Transverse colon (tissue), 4 donors: Measurements from ENCODE around the gene RICTOR. TPM values are rescaled to one million over a fixed set of nuclear protein-coding genes. Genes with fewer than 3 reads are reported as not detected.

Experiments
- DNase-seq: peaks from one replicate; pipeline ENCODE4 v3.0.0-alpha.2; 2019
- H3K27ac ChIP-seq, 4 donors: fragments of 200-600 bp; sonication (generic); 2 replicates each; pipeline ENCODE4 v1.5.1; 2016 to 2018; ENCODE audit warnings: inconsistent platforms in 4 of 4
- H3K27me3 ChIP-seq: fragments of 200-600 bp; sonication (generic); 2 replicates; pipeline ENCODE4 v1.5.1; 2017; ENCODE audit warnings: inconsistent platforms
- H3K36me3 ChIP-seq, 4 donors: fragments of 200-600 bp; sonication (generic); 2 replicates each; pipeline ENCODE4 v1.5.1; 2017 to 2019; ENCODE audit warnings: inconsistent platforms in 4 of 4
- H3K4me1 ChIP-seq, 4 donors: fragments of 200-600 bp; sonication (generic); 2 replicates each; pipeline ENCODE4 v1.5.1; 2017 to 2020; ENCODE audit warnings: inconsistent platforms in 4 of 4
- H3K4me3 ChIP-seq, 4 donors: fragments of 200-600 bp; sonication (generic); 1 replicate in 1 of 4; 2 replicates in 3 of 4; pipeline versions ENCODE4 v1.5.1 to v1.6.1; 2017 to 2019; ENCODE audit warnings: inconsistent platforms in 4 of 4
- H3K9me3 ChIP-seq, 2 donors: fragments of 200-600 bp; sonication (generic); 2 replicates each; pipeline ENCODE4 v1.5.1; 2017 to 2019; ENCODE audit warnings: inconsistent platforms in 2 of 2
- CTCF ChIP-seq, 5 experiments: fragments of 200-600 bp in 3 of 5; fragments of 450-650 bp in 2 of 5; sonication (generic) in 3 of 5; IDR thresholded peaks; 1 replicate in 2 of 5; 2 replicates in 3 of 5; pipeline ENCODE4 v1.5.1; 2016 to 2017; ENCODE audit warnings: antibody characterized with exemption in 5 of 5, inconsistent platforms in 3 of 5, mild to moderate bottlenecking in 2 of 5, moderate library complexity in 1 of 5
- EP300 ChIP-seq: sonication (generic); formaldehyde crosslinking; IDR thresholded peaks from one replicate; pipeline ENCODE4 v1.6.1; 2017; ENCODE audit warnings: antibody characterized with exemption, low read depth
- POLR2A ChIP-seq: fragments of 450-650 bp; IDR thresholded peaks from one replicate; pipeline ENCODE4 v1.6.1; 2016; ENCODE audit warnings: antibody characterized with exemption, mild to moderate bottlenecking, moderate library complexity
- POLR2AphosphoS5 ChIP-seq, 3 donors: sonication (generic); formaldehyde crosslinking; IDR thresholded peaks; one replicate each; pipeline ENCODE4 v1.6.1; 2016; ENCODE audit warnings: antibody characterized with exemption in 3 of 3
- WGBS, 2 donors: methylation state at CpG; one replicate each; pipeline ENCODE4 v1.1.5; 2018; ENCODE audit warnings: low coverage in 1 of 2; 5-methylcytosine and 5-hydroxymethylcytosine counted together
- in situ Hi-C, 4 donors: fragments of 200-750 bp; cut with MboI; loops; one replicate each; pipeline versions ENCODE4 v1.15.0 to v1.15.1; 2017; ENCODE audit warnings: low sequenced_read_pairs in 3 of 4, low pct_ligation_motif_present in 1 of 4, low pct_unique_long_range_greater_than_20kb in 1 of 4
- intact Hi-C: fragments of 100-400 bp; cut with DNase I; formaldehyde crosslinking; loops from one replicate; pipeline ENCODE4 v1.15.1; 2023; ENCODE audit warnings: low total_unique reads
- total RNA-seq, 4 donors: library from RNA; depleted of rRNA; stranded (reverse); fragments of >200 nt; gene quantifications; one replicate each; pipeline ENCODE4 v1.1.0, GENCODE V29; 2016

RICTOR gene
- total RNA-seq, 4 donors from 2014 or later: 20.7 to 44.8 (median 25.8) TPM

GRCh38 chr5:38923661-38924451 lies 150.3 kb downstream of the RICTOR start:
- intact Hi-C loops: loop anchor here (10.0 kb wide), 1 partner anchor 89 kb away; no protein-coding TSS in a partner anchor
- H3K27me3 ChIP-seq: no peaks in the 10 kb centered on the region
- no peaks in the 10 kb centered on the region for H3K36me3 ChIP-seq
- peak overlapping the region; percentile 1 to 80 (median 46) for H3K27ac ChIP-seq
- TF ChIP-seq POLR2AphosphoS5 (IDR thresholded peaks at IDR 0.05): peak in 2 of 3 donors; percentile 37 to 63
- no peak for TF ChIP-seq POLR2A
- H3K4me3 ChIP-seq: no peak overlapping the region
- no peaks in the 10 kb centered on the region for H3K9me3 ChIP-seq
- DNase-seq: no peak
- 32 to 51% methylated on average over 3 of the region's 3 CpGs for WGBS, 2 donors
- H3K4me1 ChIP-seq: peaks cover 0 to 20% (median 1%) of the 10 kb centered on the region in 4 donors
- in situ Hi-C loops: no loop called here

GRCh38 chr5:38922199-38922598 lies 152.0 kb downstream of the RICTOR start:
- no peaks in the 10 kb centered on the region for H3K36me3 ChIP-seq
- H3K27ac ChIP-seq: no peak overlapping the region
- TF ChIP-seq POLR2AphosphoS5 (IDR thresholded peaks at IDR 0.05) (no peak), CTCF (IDR thresholded peaks at IDR 0.05) (peak; percentile 45 to 63 (median 60))
- in situ Hi-C loops: no loop called here
- intact Hi-C loops: loop anchor here (10.0 kb wide), 1 partner anchor 87 kb away; no protein-coding TSS in a partner anchor
- H3K27me3 ChIP-seq: no peaks in the 10 kb centered on the region
- no peak overlapping the region for H3K4me3 ChIP-seq
- peaks cover 0 to 20% (median 1%) of the 10 kb centered on the region in 4 donors for H3K4me1 ChIP-seq
- DNase-seq: peak; percentile 29
- H3K9me3 ChIP-seq: no peaks in the 10 kb centered on the region
- WGBS, 2 donors: 0 to 8% methylated on average over 1 of the region's 1 CpG

GRCh38 chr5:38921174-38921573 lies 153.0 kb downstream of the RICTOR start:
- Histone ChIP-seq H3K27ac (no peak overlapping the region), H3K36me3 (no peaks in the 10 kb centered on the region), H3K27me3 (no peaks in the 10 kb centered on the region), H3K4me1 (peaks cover 0 to 20% (median 1%) of the 10 kb centered on the region in 4 donors), H3K4me3 (no peak overlapping the region), H3K9me3 (no peaks in the 10 kb centered on the region)
- no peak for DNase-seq
- 68 to 71% methylated on average over 1 of the region's 1 CpG for WGBS, 2 donors
- TF ChIP-seq POLR2AphosphoS5 (IDR thresholded peaks at IDR 0.05) (no peak), CTCF (IDR thresholded peaks at IDR 0.05) (no peak), POLR2A (no peak), EP300 (no peak)
- in situ Hi-C loops (no loop called here), intact Hi-C loops (loop anchor here (10.0 kb wide), 1 partner anchor 86 kb away; no protein-coding TSS in a partner anchor)

GRCh38 chr5:38916802-38917201 lies 157.4 kb downstream of the RICTOR start:
- H3K36me3 ChIP-seq: no peaks in the 10 kb centered on the region
- no peak overlapping the region for H3K27ac ChIP-seq
- in situ Hi-C loops: no loop called here
- 74% methylated on average over 7 of the region's 7 CpGs; no CpG with 5 or more reads in 1 of the 2 donors for WGBS, 2 donors
- no peak for TF ChIP-seq POLR2AphosphoS5 (IDR thresholded peaks at IDR 0.05)
- no peak for TF ChIP-seq POLR2A
- no peak for TF ChIP-seq CTCF (IDR thresholded peaks at IDR 0.05)
- no peak for TF ChIP-seq EP300
- no peak for DNase-seq
- no peaks in the 10 kb centered on the region for H3K9me3 ChIP-seq
- H3K4me3 ChIP-seq: no peak overlapping the region
- intact Hi-C loops: no loop called here
- no peaks in the 10 kb centered on the region for H3K27me3 ChIP-seq
- H3K4me1 ChIP-seq: no peaks in the 10 kb centered on the region
